Measurements from ENCODE around the gene DEDD. TPM values are rescaled to one million over a fixed set of nuclear protein-coding genes. Genes with fewer than 3 reads are reported as not detected.

The DEDD gene
- total RNA-seq, 3 donors from 2014 or later (not counting 1 experiment from before 2014, with no cell fraction given): 40.6 to 44.0 (median 43.0) TPM

DNA sequence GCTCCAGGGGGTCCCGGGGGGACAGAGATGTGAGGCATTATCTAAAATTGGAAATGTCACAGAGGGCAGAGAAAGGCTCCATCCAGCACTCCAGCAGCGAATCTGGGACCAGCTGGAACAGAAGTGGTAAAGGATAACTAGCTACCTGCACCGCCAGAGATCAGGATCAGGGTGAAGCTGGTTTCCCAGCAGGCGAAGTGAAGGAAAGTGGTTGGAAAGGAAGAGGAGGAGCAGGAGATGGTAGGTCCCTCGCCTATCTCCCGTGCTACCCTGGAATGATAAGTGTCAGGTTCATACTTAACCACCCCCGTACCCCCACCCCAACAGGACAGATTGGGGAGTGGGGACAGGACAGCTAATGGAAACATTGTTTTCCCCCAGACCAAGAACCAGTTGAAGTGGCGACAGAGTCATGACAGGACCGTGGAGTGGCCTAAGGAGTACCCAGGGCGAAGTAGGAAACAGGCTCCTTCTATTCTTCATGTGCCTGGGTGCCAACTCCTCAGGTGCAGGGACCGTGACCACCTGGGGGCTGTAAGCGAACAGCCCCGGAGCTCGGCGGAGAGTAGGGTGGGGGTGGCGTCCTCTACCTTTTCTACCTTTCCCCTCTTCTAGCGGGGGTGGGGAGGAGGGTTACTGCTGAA is 44.1 kb upstream of the DEDD start:
- Mint-ChIP-seq H3K4me1 (peaks cover 67 to 75% of the 10 kb centered on the region in 2 donors), H3K27ac (peak overlapping the region; percentile 96 to 99), H3K36me3 (peaks cover 22% of the 10 kb centered on the region), H3K4me3 (peak overlapping the region; percentile 99), H3K9me3 (no peaks in the 10 kb centered on the region), H3K27me3 (ENCODE audit: low read depth in 2 of 2) (no peaks in the 10 kb centered on the region)
- WGBS (ENCODE audit: insufficient coverage): 54% methylated on average over 7 of the region's 17 CpGs
- intact Hi-C loops (cut with micrococcal nuclease): loop anchor here (1.0 kb wide), 1 partner anchor 10 kb away; the partner anchor contains the start of gene PPOX
- H3K36me3 ChIP-seq (ENCODE audit: control insufficient read depth, insufficient read depth, low read length): peaks cover 40% of the 10 kb centered on the region
- no peaks in the 10 kb centered on the region for H3K27me3 ChIP-seq (ENCODE audit: control insufficient read depth, insufficient read depth, low read length)
- peak in 1 of 3 donors; percentile 25 for ATAC-seq
- peak overlapping the region; percentile 96 for H3K4me3 ChIP-seq (ENCODE audit: low read length)
- H3K9me3 ChIP-seq (ENCODE audit: control insufficient read depth, insufficient read depth, low read length): no peaks in the 10 kb centered on the region
- peak overlapping the region; percentile 89 for H3K27ac ChIP-seq (ENCODE audit: low read length)
- DNase-seq: no peak
- TF ChIP-seq, protein P1, sequence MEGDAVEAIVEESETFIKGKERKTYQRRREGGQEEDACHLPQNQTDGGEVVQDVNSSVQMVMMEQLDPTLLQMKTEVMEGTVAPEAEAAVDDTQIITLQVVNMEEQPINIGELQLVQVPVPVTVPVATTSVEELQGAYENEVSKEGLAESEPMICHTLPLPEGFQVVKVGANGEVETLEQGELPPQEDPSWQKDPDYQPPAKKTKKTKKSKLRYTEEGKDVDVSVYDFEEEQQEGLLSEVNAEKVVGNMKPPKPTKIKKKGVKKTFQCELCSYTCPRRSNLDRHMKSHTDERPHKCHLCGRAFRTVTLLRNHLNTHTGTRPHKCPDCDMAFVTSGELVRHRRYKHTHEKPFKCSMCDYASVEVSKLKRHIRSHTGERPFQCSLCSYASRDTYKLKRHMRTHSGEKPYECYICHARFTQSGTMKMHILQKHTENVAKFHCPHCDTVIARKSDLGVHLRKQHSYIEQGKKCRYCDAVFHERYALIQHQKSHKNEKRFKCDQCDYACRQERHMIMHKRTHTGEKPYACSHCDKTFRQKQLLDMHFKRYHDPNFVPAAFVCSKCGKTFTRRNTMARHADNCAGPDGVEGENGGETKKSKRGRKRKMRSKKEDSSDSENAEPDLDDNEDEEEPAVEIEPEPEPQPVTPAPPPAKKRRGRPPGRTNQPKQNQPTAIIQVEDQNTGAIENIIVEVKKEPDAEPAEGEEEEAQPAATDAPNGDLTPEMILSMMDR (IDR thresholded peaks at IDR 0.05): no peak
- H3K4me1 ChIP-seq (ENCODE audit: control insufficient read depth, insufficient read depth, low read length): peaks cover 28% of the 10 kb centered on the region

- H3K9me3 ChIP-seq (ENCODE audit: control insufficient read depth, insufficient read depth, low read length): no peaks in the 10 kb centered on the region
- no peak overlapping the region for H3K27ac ChIP-seq (ENCODE audit: low read length)
- intact Hi-C loops (cut with micrococcal nuclease): no loop called here
- peaks cover 26% of the 10 kb centered on the region for H3K36me3 Mint-ChIP-seq
- H3K36me3 ChIP-seq (ENCODE audit: control insufficient read depth, insufficient read depth, low read length): peaks cover 46% of the 10 kb centered on the region
- H3K4me1 Mint-ChIP-seq: peaks cover 62 to 75% of the 10 kb centered on the region in 2 donors
- ATAC-seq (no peak), DNase-seq (no peak)
- H3K9me3 Mint-ChIP-seq: no peaks in the 10 kb centered on the region
- no peaks in the 10 kb centered on the region for H3K27me3 Mint-ChIP-seq (ENCODE audit: low read depth in 2 of 2)
- peak overlapping the region; percentile 96 to 99 for H3K27ac Mint-ChIP-seq
- H3K4me3 Mint-ChIP-seq: peak overlapping the region; percentile 99
- TF ChIP-seq, protein P1 (IDR thresholded peaks at IDR 0.05): no peak
- no peaks in the 10 kb centered on the region for H3K27me3 ChIP-seq (ENCODE audit: control insufficient read depth, insufficient read depth, low read length)
- H3K4me3 ChIP-seq (ENCODE audit: low read length): no peak overlapping the region
- H3K4me1 ChIP-seq (ENCODE audit: control insufficient read depth, insufficient read depth, low read length): peaks cover 22% of the 10 kb centered on the region
- WGBS (ENCODE audit: insufficient coverage): 92% methylated on average over 10 of the region's 10 CpGs
Observed at GRCh38 chr1:161175771-161176453, 43.4 kb upstream of the DEDD start.

- intact Hi-C loops (cut with micrococcal nuclease): no loop called here
- Histone ChIP-seq H3K27ac (ENCODE audit: low read length) (no peak overlapping the region), H3K27me3 (ENCODE audit: control insufficient read depth, insufficient read depth, low read length) (no peaks in the 10 kb centered on the region), H3K9me3 (ENCODE audit: control insufficient read depth, insufficient read depth, low read length) (no peaks in the 10 kb centered on the region), H3K4me1 (ENCODE audit: control insufficient read depth, insufficient read depth, low read length) (peaks cover 21% of the 10 kb centered on the region), H3K4me3 (ENCODE audit: low read length) (no peak overlapping the region), H3K36me3 (ENCODE audit: control insufficient read depth, insufficient read depth, low read length) (peaks cover 54% of the 10 kb centered on the region)
- peaks cover 29% of the 10 kb centered on the region for H3K36me3 Mint-ChIP-seq
- DNase-seq (no peak), ATAC-seq (no peak)
- peak overlapping the region; percentile 55 for H3K4me3 Mint-ChIP-seq
- WGBS (ENCODE audit: insufficient coverage): 97% methylated on average over 11 of the region's 11 CpGs
- TF ChIP-seq, protein P1 (IDR thresholded peaks at IDR 0.05): no peak
- H3K4me1 Mint-ChIP-seq: peaks cover 53 to 67% of the 10 kb centered on the region in 2 donors
- peak overlapping the region; percentile 96 to 99 for H3K27ac Mint-ChIP-seq
- no peaks in the 10 kb centered on the region for H3K9me3 Mint-ChIP-seq
- no peaks in the 10 kb centered on the region for H3K27me3 Mint-ChIP-seq (ENCODE audit: low read depth in 2 of 2)
Observed at GRCh38 chr1:161174911-161175310, 42.4 kb upstream of the DEDD start.

Measured in natural killer cell (primary cell).